A549 (cell line): ENCODE results near the gene SRRM4. TPM values are rescaled to one million over a fixed set of nuclear protein-coding genes. Genes with fewer than 3 reads are reported as not detected.

ENCODE experiments used
- ATAC-seq, 2 experiments: fragments of 200-7000 bp in 1 of 2; fragments of >200 bp in 1 of 2; cut with Nextera tagmentation in 1 of 2; cut with Tn5 transposase in 1 of 2; 3 replicates each; pipeline versions ENCODE4 v1.8.0 to v1.9.1; 2018 to 2020; ENCODE audit warnings: mild to moderate bottlenecking in 1 of 2, moderate library complexity in 1 of 2
- CTCF ChIA-PET: fragments of 300-600 bp; sonication (Branson Sonifier 250); formaldehyde crosslinking; extraction: SDS; loops from one replicate; lab custom pipeline; 2021; ENCODE audit warnings: antibody characterized with exemption, inconsistent platforms; lab: Yijun Ruan, JAX
- POLR2A ChIA-PET: fragments of 350-600 bp; formaldehyde crosslinking; extraction: SDS; loops from one replicate; lab custom pipeline; 2021; ENCODE audit warnings: antibody characterized with exemption, inconsistent platforms; lab: Yijun Ruan, JAX
- DNase-seq, 2 experiments: peaks; one replicate each; pipeline versions ENCODE4 v3.0.0 to v3.0.0-alpha.2; 2011 to 2016; ENCODE audit warnings: low read depth in 1 of 2, low spot score in 1 of 2
- FAIRE-seq: peaks from 2 replicates; lab custom pipeline; 2011; peaks lifted over from hg19 to GRCh38; lab: Jason Lieb, UNC
- H3K27ac ChIP-seq, 2 experiments: fragments of >200 bp; sonication (Bioruptor Twin); formaldehyde crosslinking; 3 replicates each; pipeline ENCODE4 v1.5.1; 2016 to 2017
- H3K4me1 ChIP-seq: fragments of >200 bp; sonication (Bioruptor Twin); formaldehyde crosslinking; 3 replicates; pipeline ENCODE4 v1.6.1; 2016
- H3K4me2 ChIP-seq: fragments of >200 bp; sonication (Bioruptor Twin); formaldehyde crosslinking; 3 replicates; pipeline ENCODE4 v1.6.1; 2016
- H3K4me3 ChIP-seq: fragments of >200 bp; sonication (Bioruptor Twin); formaldehyde crosslinking; 3 replicates; pipeline ENCODE4 v1.5.1; 2016
- H3K9me3 ChIP-seq: fragments of >200 bp; sonication (Bioruptor Twin); formaldehyde crosslinking; 3 replicates; pipeline ENCODE4 v1.6.1; 2016
- CBX2 ChIP-seq: fragments of 200-600 bp; sonication (generic); IDR thresholded peaks from 2 replicates; pipeline ENCODE4 v1.6.1; 2016; ENCODE audit warnings: low read depth, mild to moderate bottlenecking, borderline replicate concordance
- FOSB ChIP-seq: fragments of 250-450 bp; sonication (Bioruptor Pico); IDR thresholded peaks from 2 replicates; pipeline ENCODE4 v1.5.0; 2020; ENCODE audit warnings: mild to moderate bottlenecking, moderate library complexity
- GATA3 ChIP-seq: IDR thresholded peaks from 2 replicates; pipeline ENCODE4 v1.6.1; 2012; ENCODE audit warnings: borderline replicate concordance
- JUN ChIP-seq, 2 experiments: fragments of >200 bp; sonication (Bioruptor Twin); formaldehyde crosslinking; IDR thresholded peaks; 2 replicates in 1 of 2; 3 replicates in 1 of 2; pipeline ENCODE4 v1.6.1; 2016 to 2017
- KDM1A ChIP-seq: fragments of 200-600 bp; sonication (generic); IDR thresholded peaks from 2 replicates; pipeline ENCODE4 v1.6.1; 2016; ENCODE audit warnings: low read depth, mild to moderate bottlenecking
- KDM5A ChIP-seq: fragments of 200-600 bp; sonication (generic); IDR thresholded peaks from 2 replicates; pipeline ENCODE4 v1.6.1; 2016; ENCODE audit warnings: antibody characterized with exemption, mild to moderate bottlenecking
- MYC ChIP-seq: IDR thresholded peaks from 2 replicates; pipeline ENCODE4 v1.6.1; 2012; ENCODE audit warnings: mild to moderate bottlenecking, inconsistent platforms, low read length, improper control_type of control experiment, borderline replicate concordance
- RFX5 ChIP-seq: fragments of 450-650 bp; IDR thresholded peaks from 2 replicates; pipeline ENCODE4 v1.7.1; 2014; ENCODE audit warnings: antibody characterized with exemption, mild to moderate bottlenecking, moderate library complexity
- RNF2 ChIP-seq: fragments of 200-600 bp; sonication (generic); IDR thresholded peaks from 2 replicates; pipeline ENCODE4 v1.6.1; 2016; ENCODE audit warnings: low read depth, mild to moderate bottlenecking, antibody characterized with exemption, moderate library complexity, borderline replicate concordance
- TP53 ChIP-seq: fragments of 250-450 bp; sonication (Bioruptor Pico); IDR thresholded peaks from 2 replicates; pipeline ENCODE4 v1.5.0; 2021; ENCODE audit warnings: mild to moderate bottlenecking, moderate library complexity
- ZC3H11A ChIP-seq: fragments of 450-650 bp; IDR thresholded peaks from 2 replicates; pipeline ENCODE4 v1.6.1; 2014; ENCODE audit warnings: antibody characterized with exemption, mild to moderate bottlenecking
- ZNF302 ChIP-seq: fragments of 250-450 bp; sonication (Bioruptor Pico); IDR thresholded peaks from 2 replicates; pipeline ENCODE4 v1.9.0; 2021; ENCODE audit warnings: inconsistent platforms, mild to moderate bottlenecking, moderate library complexity
- WGBS: methylation state at CpG from one replicate; pipeline ENCODE4 v1.1.6; 2017; ENCODE audit errors: missing lambda C conversion rate; 5-methylcytosine and 5-hydroxymethylcytosine counted together
- polyA plus RNA-seq, 4 experiments: library from polyadenylated mRNA; depleted of rRNA in 3 of 4; stranded (reverse); fragments of >200 nt; fragmentation: RNase III in 1 of 4; extraction: RNeasy Plus Mini Kit Qiagen cat#74134 plus additional on column Dnase treatment in 1 of 4; gene quantifications; 2 replicates in 3 of 4; 3 replicates in 1 of 4; pipeline ENCODE4 v1.2.3, GENCODE V29; 2011 to 2017
- TF ChIP-seq, protein P1 (sequence below): fragments of 150-350 bp; IDR thresholded peaks from 2 replicates; pipeline ENCODE4 v1.6.1; 2014; ENCODE audit warnings: low read depth, mild to moderate bottlenecking, low read length
- TF ChIP-seq, protein P2 (sequence below): fragments of 200-600 bp; sonication (generic); IDR thresholded peaks from 2 replicates; pipeline ENCODE4 v1.6.1; 2016; ENCODE audit warnings: antibody characterized with exemption, mild to moderate bottlenecking, moderate library complexity
- TF ChIP-seq, protein P3 (sequence below): fragments of 250-450 bp; sonication (Bioruptor Pico); IDR thresholded peaks from 2 replicates; pipeline ENCODE4 v1.5.0; 2020; ENCODE audit warnings: low read depth, mild to moderate bottlenecking, moderate library complexity
- TF ChIP-seq, protein P4 (sequence below): fragments of >200 bp; sonication (Bioruptor Twin); formaldehyde crosslinking; IDR thresholded peaks from 3 replicates; pipeline ENCODE4 v1.6.1; 2016
- TF ChIP-seq, protein P5 (sequence below): IDR thresholded peaks from 2 replicates; pipeline ENCODE4 v1.6.1; 2012
- TF ChIP-seq, protein P6 (sequence below): IDR thresholded peaks from 2 replicates; pipeline ENCODE4 v1.6.1; 2012
- TF ChIP-seq, protein P7 (sequence below): fragments of 450-650 bp; IDR thresholded peaks from 2 replicates; pipeline ENCODE4 v1.6.1; 2014; ENCODE audit warnings: antibody characterized with exemption

The SRRM4 gene
- polyA plus RNA-seq, 2 of the 4 experiments (the other 2 are of a cell fraction): not detected

DNA sequence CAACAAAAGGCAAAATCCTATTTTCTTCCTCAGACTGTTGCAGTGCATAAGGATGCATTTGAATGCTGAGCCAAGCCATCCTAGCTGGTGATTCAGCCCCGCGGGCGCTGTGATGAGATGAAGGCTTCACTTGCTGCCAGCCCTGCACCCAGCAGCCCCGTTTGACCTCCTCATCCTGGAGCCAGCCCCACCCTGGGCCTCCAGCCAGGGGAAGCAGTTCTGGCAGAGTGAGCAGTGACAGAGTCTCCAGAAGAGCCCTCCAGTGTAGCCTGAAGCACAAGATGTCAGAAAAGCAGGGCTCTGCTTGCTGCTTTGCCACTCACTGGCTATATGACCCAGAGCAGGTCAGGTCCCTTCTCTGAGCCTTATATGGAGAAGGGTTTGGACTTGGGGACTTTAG is 101.2 kb downstream of the SRRM4 start (continued):
- no peak for TF ChIP-seq ZNF302
- no peak for TF ChIP-seq MYC
- TF ChIP-seq RFX5: no peak
- TF ChIP-seq, protein P1, sequence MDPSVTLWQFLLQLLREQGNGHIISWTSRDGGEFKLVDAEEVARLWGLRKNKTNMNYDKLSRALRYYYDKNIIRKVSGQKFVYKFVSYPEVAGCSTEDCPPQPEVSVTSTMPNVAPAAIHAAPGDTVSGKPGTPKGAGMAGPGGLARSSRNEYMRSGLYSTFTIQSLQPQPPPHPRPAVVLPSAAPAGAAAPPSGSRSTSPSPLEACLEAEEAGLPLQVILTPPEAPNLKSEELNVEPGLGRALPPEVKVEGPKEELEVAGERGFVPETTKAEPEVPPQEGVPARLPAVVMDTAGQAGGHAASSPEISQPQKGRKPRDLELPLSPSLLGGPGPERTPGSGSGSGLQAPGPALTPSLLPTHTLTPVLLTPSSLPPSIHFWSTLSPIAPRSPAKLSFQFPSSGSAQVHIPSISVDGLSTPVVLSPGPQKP: no peak
- TF ChIP-seq, all 56 proteins: peak for 0

DNA sequence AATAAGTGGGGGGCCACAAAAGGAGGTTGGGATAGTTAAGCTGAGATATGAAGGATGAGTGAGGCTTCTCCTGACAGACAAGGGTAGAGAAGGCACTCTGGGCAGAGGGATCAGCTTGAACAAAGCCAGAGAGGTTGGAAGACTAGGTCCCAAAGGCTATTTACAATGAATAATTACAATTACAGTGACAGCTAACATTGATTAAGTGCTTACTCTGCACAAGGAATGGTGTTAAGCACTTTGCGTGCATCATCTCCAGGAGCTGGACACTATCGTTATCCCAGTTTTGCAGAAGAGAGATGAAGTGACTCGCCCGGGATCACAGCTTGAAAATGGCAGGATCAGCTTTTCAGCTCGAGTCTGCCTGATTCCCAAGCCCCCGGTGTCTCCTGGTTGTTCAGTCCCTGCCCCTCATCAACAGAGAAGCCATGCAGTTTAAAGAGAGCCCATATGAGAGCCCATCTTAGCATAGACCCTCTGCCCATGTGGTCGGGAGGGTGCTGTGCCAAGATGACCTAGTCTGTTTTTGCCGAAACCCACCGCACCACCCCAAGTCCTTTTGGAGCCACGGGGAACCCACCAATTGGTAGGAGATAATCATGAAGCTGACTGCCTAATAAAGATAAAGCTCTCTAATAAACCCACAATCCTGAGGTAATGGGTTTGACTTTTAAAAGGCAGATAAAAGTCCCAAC is 107.5 kb downstream of the SRRM4 start:
- H3K4me1 ChIP-seq: no peaks in the 10 kb centered on the region
- 13% methylated on average over 10 of the region's 10 CpGs for WGBS
- ATAC-seq: no peak
- POLR2A ChIA-PET: no interaction called here
- TF ChIP-seq JUN (IDR thresholded peaks at IDR 0.05) (no peak), ZC3H11A (no peak), RNF2 (no peak), GATA3 (no peak), KDM1A (no peak), CBX2 (no peak), KDM5A (no peak)
- TF ChIP-seq, protein P2, sequence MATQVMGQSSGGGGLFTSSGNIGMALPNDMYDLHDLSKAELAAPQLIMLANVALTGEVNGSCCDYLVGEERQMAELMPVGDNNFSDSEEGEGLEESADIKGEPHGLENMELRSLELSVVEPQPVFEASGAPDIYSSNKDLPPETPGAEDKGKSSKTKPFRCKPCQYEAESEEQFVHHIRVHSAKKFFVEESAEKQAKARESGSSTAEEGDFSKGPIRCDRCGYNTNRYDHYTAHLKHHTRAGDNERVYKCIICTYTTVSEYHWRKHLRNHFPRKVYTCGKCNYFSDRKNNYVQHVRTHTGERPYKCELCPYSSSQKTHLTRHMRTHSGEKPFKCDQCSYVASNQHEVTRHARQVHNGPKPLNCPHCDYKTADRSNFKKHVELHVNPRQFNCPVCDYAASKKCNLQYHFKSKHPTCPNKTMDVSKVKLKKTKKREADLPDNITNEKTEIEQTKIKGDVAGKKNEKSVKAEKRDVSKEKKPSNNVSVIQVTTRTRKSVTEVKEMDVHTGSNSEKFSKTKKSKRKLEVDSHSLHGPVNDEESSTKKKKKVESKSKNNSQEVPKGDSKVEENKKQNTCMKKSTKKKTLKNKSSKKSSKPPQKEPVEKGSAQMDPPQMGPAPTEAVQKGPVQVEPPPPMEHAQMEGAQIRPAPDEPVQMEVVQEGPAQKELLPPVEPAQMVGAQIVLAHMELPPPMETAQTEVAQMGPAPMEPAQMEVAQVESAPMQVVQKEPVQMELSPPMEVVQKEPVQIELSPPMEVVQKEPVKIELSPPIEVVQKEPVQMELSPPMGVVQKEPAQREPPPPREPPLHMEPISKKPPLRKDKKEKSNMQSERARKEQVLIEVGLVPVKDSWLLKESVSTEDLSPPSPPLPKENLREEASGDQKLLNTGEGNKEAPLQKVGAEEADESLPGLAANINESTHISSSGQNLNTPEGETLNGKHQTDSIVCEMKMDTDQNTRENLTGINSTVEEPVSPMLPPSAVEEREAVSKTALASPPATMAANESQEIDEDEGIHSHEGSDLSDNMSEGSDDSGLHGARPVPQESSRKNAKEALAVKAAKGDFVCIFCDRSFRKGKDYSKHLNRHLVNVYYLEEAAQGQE: no peak
- TF ChIP-seq, protein P3, sequence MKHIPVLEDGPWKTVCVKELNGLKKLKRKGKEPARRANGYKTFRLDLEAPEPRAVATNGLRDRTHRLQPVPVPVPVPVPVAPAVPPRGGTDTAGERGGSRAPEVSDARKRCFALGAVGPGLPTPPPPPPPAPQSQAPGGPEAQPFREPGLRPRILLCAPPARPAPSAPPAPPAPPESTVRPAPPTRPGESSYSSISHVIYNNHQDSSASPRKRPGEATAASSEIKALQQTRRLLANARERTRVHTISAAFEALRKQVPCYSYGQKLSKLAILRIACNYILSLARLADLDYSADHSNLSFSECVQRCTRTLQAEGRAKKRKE (CRISPR knock-in tag): no peak
- TF ChIP-seq, protein P4, sequence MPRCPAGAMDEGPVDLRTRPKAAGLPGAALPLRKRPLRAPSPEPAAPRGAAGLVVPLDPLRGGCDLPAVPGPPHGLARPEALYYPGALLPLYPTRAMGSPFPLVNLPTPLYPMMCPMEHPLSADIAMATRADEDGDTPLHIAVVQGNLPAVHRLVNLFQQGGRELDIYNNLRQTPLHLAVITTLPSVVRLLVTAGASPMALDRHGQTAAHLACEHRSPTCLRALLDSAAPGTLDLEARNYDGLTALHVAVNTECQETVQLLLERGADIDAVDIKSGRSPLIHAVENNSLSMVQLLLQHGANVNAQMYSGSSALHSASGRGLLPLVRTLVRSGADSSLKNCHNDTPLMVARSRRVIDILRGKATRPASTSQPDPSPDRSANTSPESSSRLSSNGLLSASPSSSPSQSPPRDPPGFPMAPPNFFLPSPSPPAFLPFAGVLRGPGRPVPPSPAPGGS: no peak
- TF ChIP-seq, protein P5, sequence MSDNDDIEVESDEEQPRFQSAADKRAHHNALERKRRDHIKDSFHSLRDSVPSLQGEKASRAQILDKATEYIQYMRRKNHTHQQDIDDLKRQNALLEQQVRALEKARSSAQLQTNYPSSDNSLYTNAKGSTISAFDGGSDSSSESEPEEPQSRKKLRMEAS: no peak
- TF ChIP-seq, all 56 proteins: peak for 0
- FAIRE-seq: no peak
- Histone ChIP-seq H3K4me3 (no peak overlapping the region), H3K9me3 (no peaks in the 10 kb centered on the region), H3K27ac (no peak overlapping the region), H3K4me2 (no peak overlapping the region)
- CTCF ChIA-PET: interaction anchor here (1.2 to 1.6 kb wide), 3 partner anchors 12 to 52 kb away, joined by 3 to 6 read pairs (median 4); no protein-coding TSS in a partner anchor
- DNase-seq: no peak

DNA sequence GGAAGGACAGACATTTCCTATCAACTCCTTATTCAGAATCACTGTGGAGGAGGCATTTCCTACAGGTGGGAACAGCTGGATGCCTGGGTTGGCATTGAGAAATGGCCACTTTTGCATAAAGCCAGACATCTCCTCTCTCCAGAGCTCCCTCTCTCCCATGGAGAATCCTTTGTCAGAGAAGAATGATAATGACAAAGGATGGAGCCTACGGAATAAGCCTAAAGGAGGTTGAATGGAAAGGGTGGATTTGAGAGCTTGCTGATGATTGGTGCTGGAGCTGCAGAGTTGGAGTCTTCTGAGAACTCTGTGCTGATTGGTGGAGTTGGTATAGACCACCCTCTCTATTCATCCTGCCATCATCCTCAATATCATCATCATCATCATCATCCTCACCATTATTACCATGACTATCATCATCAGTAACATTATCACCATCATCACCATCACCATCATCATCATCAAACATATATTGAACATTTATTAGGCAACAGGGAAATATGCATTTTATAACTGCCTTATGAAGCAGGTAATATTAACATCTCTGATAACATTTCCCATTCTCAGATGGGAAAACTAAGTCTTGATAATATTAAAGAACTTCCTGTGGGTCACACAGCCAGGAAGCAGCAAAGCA is 108.2 kb downstream of the SRRM4 start:
- CTCF ChIA-PET: interaction anchor here (1.2 to 1.6 kb wide), 3 partner anchors 12 to 53 kb away, joined by 3 to 6 read pairs (median 4); no protein-coding TSS in a partner anchor
- FAIRE-seq (no peak), DNase-seq (no peak), ATAC-seq (no peak)
- POLR2A ChIA-PET: no interaction called here
- WGBS: 4% methylated on average over 1 of the region's 1 CpG
- no peaks in the 10 kb centered on the region for H3K9me3 ChIP-seq
- no peaks in the 10 kb centered on the region for H3K4me1 ChIP-seq
- no peak overlapping the region for H3K4me2 ChIP-seq
- no peak overlapping the region for H3K4me3 ChIP-seq
- no peak overlapping the region for H3K27ac ChIP-seq
- TF ChIP-seq, protein P6, sequence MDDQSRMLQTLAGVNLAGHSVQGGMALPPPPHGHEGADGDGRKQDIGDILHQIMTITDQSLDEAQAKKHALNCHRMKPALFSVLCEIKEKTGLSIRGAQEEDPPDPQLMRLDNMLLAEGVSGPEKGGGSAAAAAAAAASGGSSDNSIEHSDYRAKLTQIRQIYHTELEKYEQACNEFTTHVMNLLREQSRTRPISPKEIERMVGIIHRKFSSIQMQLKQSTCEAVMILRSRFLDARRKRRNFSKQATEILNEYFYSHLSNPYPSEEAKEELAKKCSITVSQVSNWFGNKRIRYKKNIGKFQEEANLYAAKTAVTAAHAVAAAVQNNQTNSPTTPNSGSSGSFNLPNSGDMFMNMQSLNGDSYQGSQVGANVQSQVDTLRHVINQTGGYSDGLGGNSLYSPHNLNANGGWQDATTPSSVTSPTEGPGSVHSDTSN: no peak
- TF ChIP-seq CBX2 (no peak), FOSB (CRISPR knock-in tag) (no peak), TP53 (CRISPR knock-in tag) (no peak)
- TF ChIP-seq, protein P7, sequence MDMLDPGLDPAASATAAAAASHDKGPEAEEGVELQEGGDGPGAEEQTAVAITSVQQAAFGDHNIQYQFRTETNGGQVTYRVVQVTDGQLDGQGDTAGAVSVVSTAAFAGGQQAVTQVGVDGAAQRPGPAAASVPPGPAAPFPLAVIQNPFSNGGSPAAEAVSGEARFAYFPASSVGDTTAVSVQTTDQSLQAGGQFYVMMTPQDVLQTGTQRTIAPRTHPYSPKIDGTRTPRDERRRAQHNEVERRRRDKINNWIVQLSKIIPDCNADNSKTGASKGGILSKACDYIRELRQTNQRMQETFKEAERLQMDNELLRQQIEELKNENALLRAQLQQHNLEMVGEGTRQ: no peak
- TF ChIP-seq, protein P3 (CRISPR knock-in tag): no peak
- TF ChIP-seq, protein P1: no peak
